ENCODE measurements around the gene SORCS2.

The SORCS2 gene

GRCh38 chr4:7777017-7777710, 584.8 kb downstream of the SORCS2 start:
- no peak for DNase-seq

GRCh38 chr4:7777871-7778509, 585.7 kb downstream of the SORCS2 start:
- no peak for DNase-seq

GRCh38 chr4:7778510-7779431, 586.4 kb downstream of the SORCS2 start:
- no peak for DNase-seq

GRCh38 chr4:7779432-7779768, 587.1 kb downstream of the SORCS2 start:
- no peak for DNase-seq

- no peak for DNase-seq
These were observed 588.5 kb downstream of the SORCS2 start for GRCh38 chr4:7780751-7781348.

- DNase-seq, result peak; percentile 14
These were observed 589.0 kb downstream of the SORCS2 start for GRCh38 chr4:7781366-7781765.

- DNase-seq, result no peak
These were observed 589.7 kb downstream of the SORCS2 start for GRCh38 chr4:7781993-7782392.

GRCh38 chr4:7782783-7783182, 590.4 kb downstream of the SORCS2 start:
- no peak for DNase-seq

GRCh38 chr4:7783541-7783940, 591.2 kb downstream of the SORCS2 start:
- no peak for DNase-seq

- DNase-seq, result no peak
These were observed 592.0 kb downstream of the SORCS2 start for GRCh38 chr4:7784131-7784870.

GRCh38 chr4:7785017-7785416, 592.7 kb downstream of the SORCS2 start:
- DNase-seq, result no peak

- DNase-seq, result no peak
These were observed 593.7 kb downstream of the SORCS2 start for GRCh38 chr4:7786040-7786439.

- no peak for DNase-seq
These were observed 594.2 kb downstream of the SORCS2 start for GRCh38 chr4:7786517-7786916.

GRCh38 chr4:7787067-7787466, 594.7 kb downstream of the SORCS2 start:
- DNase-seq, result no peak

GRCh38 chr4:7787681-7788141, 595.4 kb downstream of the SORCS2 start:
- no peak for DNase-seq

GRCh38 chr4:7788193-7788592, 595.9 kb downstream of the SORCS2 start:
- no peak for DNase-seq

GRCh38 chr4:7788694-7789425, 596.5 kb downstream of the SORCS2 start:
- DNase-seq, result no peak

- no peak for DNase-seq
These were observed 597.7 kb downstream of the SORCS2 start for GRCh38 chr4:7790023-7790422.

- no peak for DNase-seq
These were observed 598.7 kb downstream of the SORCS2 start for GRCh38 chr4:7790999-7791398.

All from GDM1 (cell line).